HCT116 (cell line): ENCODE results near the gene DLG2.

ENCODE experiments used
- CTCF ChIP-seq, 3 experiments: fragments of 200-600 bp in 1 of 3; sonication (generic) in 1 of 3; IDR thresholded peaks in 2 of 3; conservative IDR thresholded peaks in 1 of 3; 2 replicates each; pipeline ENCODE4 v1.5.1; 2012 to 2017; ENCODE audit warnings: low read depth in 2 of 3, low read length in 2 of 3, antibody characterized with exemption in 1 of 3, borderline replicate concordance in 1 of 3, control low read depth in 1 of 3, mild to moderate bottlenecking in 1 of 3, mixed read lengths in 1 of 3, mixed run types in 1 of 3, moderate library complexity in 1 of 3; ENCODE audit not compliant: insufficient read depth in 1 of 3
- EZH2 ChIP-seq: fragments of 200-600 bp; sonication (generic); IDR thresholded peaks from 2 replicates; pipeline ENCODE4 v1.6.1; 2017; ENCODE audit warnings: antibody characterized with exemption, mixed run types
- EZH2phosphoT487 ChIP-seq: fragments of 200-600 bp; IDR thresholded peaks from 2 replicates; pipeline ENCODE4 v1.6.1; 2018; ENCODE audit warnings: antibody characterized with exemption, borderline replicate concordance
- POLR2A ChIP-seq: IDR thresholded peaks from 2 replicates; pipeline ENCODE4 v1.7.0; 2011; ENCODE audit warnings: borderline replicate concordance; ENCODE audit not compliant: insufficient read depth, insufficient read length; ENCODE audit errors: extremely low read depth
- POLR2AphosphoS5 ChIP-seq: IDR thresholded peaks from 2 replicates; pipeline ENCODE4 v1.6.1; 2011; ENCODE audit warnings: mild to moderate bottlenecking, low read depth, low read length, moderate library complexity
- RAD21 ChIP-seq: IDR thresholded peaks from 2 replicates; pipeline ENCODE4 v1.6.1; 2012; ENCODE audit warnings: low read depth, mild to moderate bottlenecking
- REST ChIP-seq: IDR thresholded peaks from 2 replicates; pipeline ENCODE4 v1.6.1; 2012; ENCODE audit warnings: low read depth
- YY1 ChIP-seq: IDR thresholded peaks from 2 replicates; pipeline ENCODE4 v1.6.1; 2011; ENCODE audit warnings: low read length, low read depth, moderate library complexity, mild to moderate bottlenecking; ENCODE audit not compliant: insufficient replicate concordance; ENCODE audit errors: extremely low read depth
- ZBTB33 ChIP-seq: IDR thresholded peaks from 2 replicates; pipeline ENCODE4 v1.6.1; 2011; ENCODE audit warnings: mild to moderate bottlenecking, low read length, moderate library complexity; ENCODE audit not compliant: insufficient replicate concordance; ENCODE audit errors: extremely low read depth

- TF ChIP-seq CTCF (IDR thresholded peaks at IDR 0.05 in 2 of 3, conservative IDR thresholded peaks at IDR 0.05 in 1 of 3; ENCODE audit: borderline replicate concordance in 1 of 3, insufficient read depth in 1 of 3, low read depth in 2 of 3, low read length in 2 of 3), result no peak
- TF ChIP-seq EZH2, result no peak
- no peak for TF ChIP-seq YY1
- no peak for TF ChIP-seq POLR2AphosphoS5
- no peak for TF ChIP-seq RAD21
- no peak for TF ChIP-seq ZBTB33
- no peak for TF ChIP-seq EZH2phosphoT487
- TF ChIP-seq REST, result no peak
- no peak for TF ChIP-seq POLR2A
These were observed 1762.6 kb downstream of the DLG2 start for GRCh38 chr11:83864412-83865057.
